ENCODE results near the gene FITM1.
A peak's percentile ranks its signal among the peaks of the same experiment; 100 is the strongest.

Gene FITM1

GRCh38 chr14:24121210-24121609 is 9.2 kb upstream of the FITM1 start:
- no peak for DNase-seq

GRCh38 chr14:24122416-24122815 is 8.0 kb upstream of the FITM1 start:
- DNase-seq: no peak

- DNase-seq: no peak
Observed at GRCh38 chr14:24122898-24123297, 7.6 kb upstream of the FITM1 start.

GRCh38 chr14:24123424-24124417 is 6.7 kb upstream of the FITM1 start:
- DNase-seq: no peak

GRCh38 chr14:24126939-24127338 is 3.5 kb upstream of the FITM1 start:
- no peak for DNase-seq

- DNase-seq: no peak
Observed at GRCh38 chr14:24127673-24128072, 2.8 kb upstream of the FITM1 start.

GRCh38 chr14:24129410-24129998 is 955 bp upstream of the FITM1 start:
- DNase-seq: no peak

GRCh38 chr14:24130717-24131548 is 474 bp downstream of the FITM1 start:
- no peak for DNase-seq

- no peak for DNase-seq
Observed at GRCh38 chr14:24131549-24131966, 1.1 kb downstream of the FITM1 start.

- peak; percentile 84 for DNase-seq
Observed at GRCh38 chr14:24132061-24132685, 1.7 kb downstream of the FITM1 start.

GRCh38 chr14:24132976-24133375 is 2.5 kb downstream of the FITM1 start:
- no peak for DNase-seq

- no peak for DNase-seq
Observed at GRCh38 chr14:24133735-24134134, 3.3 kb downstream of the FITM1 start.

GRCh38 chr14:24135584-24135833 is 5.0 kb downstream of the FITM1 start:
- no peak for DNase-seq

GRCh38 chr14:24135834-24136683 is 5.6 kb downstream of the FITM1 start, which contains the start of gene PSME1:
TSS of gene PSME1 (plus strand) at chr14:24136194. CDS start at chr14:24136263, 69 bp downstream.
- peak; percentile 95 for DNase-seq

GRCh38 chr14:24136684-24137528 is 6.4 kb downstream of the FITM1 start:
- peak; percentile 19 for DNase-seq

GRCh38 chr14:24137529-24138395 is 7.3 kb downstream of the FITM1 start:
- no peak for DNase-seq

- no peak for DNase-seq
Observed at GRCh38 chr14:24138396-24139271, 8.2 kb downstream of the FITM1 start.

- peak; percentile 37 for DNase-seq
Observed at GRCh38 chr14:24139272-24139934, 8.9 kb downstream of the FITM1 start.
